Measurements from ENCODE around the gene CDC5L. TPM values are rescaled to one million over a fixed set of nuclear protein-coding genes. Genes with fewer than 3 reads are reported as not detected.

CDC5L gene
- total and polyA plus RNA-seq, 2 experiments from 2014 or later, result 27.0 to 32.5 TPM

- Histone ChIP-seq H3K9me2 (ENCODE audit: insufficient read depth) (no peaks in the 10 kb centered on the region), H3K27ac (ENCODE audit: low read depth) (no peak overlapping the region), H3F3A (replicated peaks; ENCODE audit: low read depth) (0 out of 2 replicates have a peak, but pooled peaks cover 3% of the 10 kb centered on the region), H3K4me3 (no peak overlapping the region), H4K20me1 (replicated peaks; ENCODE audit: insufficient read depth) (no peaks in the 10 kb centered on the region), H3K36me3 (ENCODE audit: insufficient read depth) (no peaks in the 10 kb centered on the region), H3K4me1 (ENCODE audit: insufficient read depth) (peaks cover 19% of the 10 kb centered on the region), H2AFZ (no peak overlapping the region), H3K27me3 (ENCODE audit: insufficient read depth) (no peaks in the 10 kb centered on the region), H3K4me2 (no peak overlapping the region), H3K79me2 (replicated peaks; ENCODE audit: insufficient read depth) (no peaks in the 10 kb centered on the region)
- Mint-ChIP-seq H3K27me3 (ENCODE audit: insufficient read depth, low read depth, poor library complexity) (no peaks in the 10 kb centered on the region), H3K4me3 (no peak overlapping the region), H3K4me1 (peaks cover 31% of the 10 kb centered on the region), H3K9me3 (no peaks in the 10 kb centered on the region), H3K36me3 (ENCODE audit: low read depth) (no peaks in the 10 kb centered on the region), H3K27ac (no peak overlapping the region)
- TF ChIP-seq STAT1 (IDR thresholded peaks at IDR 0.05; ENCODE audit: unreplicated experiment), result no peak
- TF ChIP-seq EZH2 (IDR thresholded peaks at IDR 0.05; ENCODE audit: low read depth, unreplicated experiment), result no peak
- TF ChIP-seq CTCF (conservative IDR thresholded peaks at IDR 0.05; ENCODE audit: low read depth in 2 of 2), result no peak
- no peak for ATAC-seq
- DNase-seq (ENCODE audit: low spot score), result no peak
These were observed 81.3 kb downstream of the CDC5L start for GRCh38 chr6:44468835-44469234.

- Histone ChIP-seq H4K20me1 (replicated peaks; ENCODE audit: insufficient read depth) (no peaks in the 10 kb centered on the region), H3K4me3 (no peak overlapping the region), H3K27me3 (ENCODE audit: insufficient read depth) (no peaks in the 10 kb centered on the region), H3K4me2 (no peak overlapping the region), H3K27ac (ENCODE audit: low read depth) (no peak overlapping the region), H3K79me2 (replicated peaks; ENCODE audit: insufficient read depth) (no peaks in the 10 kb centered on the region), H3K9me2 (ENCODE audit: insufficient read depth) (no peaks in the 10 kb centered on the region), H3K4me1 (ENCODE audit: insufficient read depth) (peaks cover 19% of the 10 kb centered on the region), H3F3A (replicated peaks; ENCODE audit: low read depth) (0 out of 2 replicates have a peak, but pooled peaks cover 3% of the 10 kb centered on the region), H2AFZ (no peak overlapping the region; the same call in 1 of the 2 replicates), H3K36me3 (ENCODE audit: insufficient read depth) (no peaks in the 10 kb centered on the region)
- peak; percentile 41; the same call in 2 of the 3 replicates for ATAC-seq
- no peaks in the 10 kb centered on the region for H3K9me3 Mint-ChIP-seq
- H3K4me3 Mint-ChIP-seq, result no peak overlapping the region
- DNase-seq (ENCODE audit: low spot score), result no peak
- peaks cover 3% of the 10 kb centered on the region for H3K27me3 Mint-ChIP-seq (ENCODE audit: insufficient read depth, low read depth, poor library complexity)
- H3K4me1 Mint-ChIP-seq, result peaks cover 23% of the 10 kb centered on the region
- no peaks in the 10 kb centered on the region for H3K36me3 Mint-ChIP-seq (ENCODE audit: low read depth)
- H3K27ac Mint-ChIP-seq, result no peak overlapping the region
- TF ChIP-seq CREB1 (CRISPR knock-in tag; IDR thresholded peaks at IDR 0.05; ENCODE audit: low read depth), result no peak
- no peak for TF ChIP-seq REST (IDR thresholded peaks at IDR 0.05; ENCODE audit: unreplicated experiment)
- no peak for TF ChIP-seq ZNF462 (CRISPR knock-in tag; IDR thresholded peaks at IDR 0.05)
- TF ChIP-seq EZH2 (IDR thresholded peaks at IDR 0.05; ENCODE audit: low read depth, unreplicated experiment), result no peak
- no peak for TF ChIP-seq ZNF114 (CRISPR knock-in tag; IDR thresholded peaks at IDR 0.05)
- TF ChIP-seq NANOG (IDR thresholded peaks at IDR 0.05; ENCODE audit: borderline replicate concordance), result no peak
- TF ChIP-seq POLR2AphosphoS5 (IDR thresholded peaks at IDR 0.05; ENCODE audit: low read depth), result no peak
- no peak for TF ChIP-seq JUNB (IDR thresholded peaks at IDR 0.05; ENCODE audit: unreplicated experiment)
These were observed 82.6 kb downstream of the CDC5L start for GRCh38 chr6:44470115-44470464.

All from GM23338 (cell line).